Endometrium (tissue), 2 donors: ENCODE measurements around the gene SYNC.

Experiments
- FAIRE-seq: peaks from 2 replicates; lab custom pipeline; 2012; peaks lifted over from hg19 to GRCh38; lab: Jason Lieb, UNC
- donor health status: control.
- donor health status: control.

The SYNC gene

DNA sequence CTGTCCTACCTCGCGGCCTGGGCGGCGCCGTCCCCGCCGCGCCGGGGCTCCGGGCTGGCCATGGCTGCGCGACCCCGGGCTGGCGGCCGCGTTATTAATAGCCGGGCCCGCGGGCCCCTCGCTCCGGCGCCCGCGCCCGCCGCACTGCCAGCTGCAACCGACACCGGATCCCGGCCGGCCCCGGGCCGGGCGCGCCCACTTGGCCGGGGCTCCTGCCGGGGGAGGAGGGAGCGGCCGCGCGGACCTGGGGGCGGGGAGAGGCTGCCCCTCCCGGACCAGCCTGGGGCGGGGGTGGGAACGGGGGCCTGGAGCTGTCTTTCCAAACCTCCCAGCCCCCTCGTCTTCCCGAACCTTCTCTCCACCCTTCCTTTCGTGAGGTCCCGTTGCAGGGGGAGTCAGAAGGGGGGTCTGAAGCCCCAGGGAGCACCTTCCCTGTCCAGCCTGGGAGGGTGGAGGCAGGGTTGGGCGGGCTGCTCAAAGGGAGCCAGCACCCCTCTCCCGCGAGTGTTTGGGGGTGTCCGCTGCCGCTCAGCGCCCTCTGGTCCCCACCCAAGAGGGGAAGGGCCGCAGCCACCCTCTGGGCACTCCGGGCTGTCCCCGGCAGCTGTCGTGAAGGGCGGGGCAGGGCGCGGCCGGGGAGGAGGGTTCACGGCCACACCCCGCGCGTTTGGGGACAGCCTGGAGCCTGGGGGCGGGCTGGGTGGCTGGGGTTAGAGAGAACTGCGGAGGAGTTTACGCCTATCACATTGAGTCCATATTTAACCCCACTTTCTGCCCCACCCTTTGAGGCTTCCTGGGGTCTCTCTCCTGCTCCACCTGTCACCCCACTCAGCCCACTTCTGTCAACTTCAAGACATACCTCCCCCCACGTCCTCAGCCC lies at the start of gene SYNC:
Gene SYNC (minus strand): TSS at position 172 of the 880 bp plus-strand sequence. CDS start 110 bp downstream, at position 62.
- FAIRE-seq, result no peak

DNA sequence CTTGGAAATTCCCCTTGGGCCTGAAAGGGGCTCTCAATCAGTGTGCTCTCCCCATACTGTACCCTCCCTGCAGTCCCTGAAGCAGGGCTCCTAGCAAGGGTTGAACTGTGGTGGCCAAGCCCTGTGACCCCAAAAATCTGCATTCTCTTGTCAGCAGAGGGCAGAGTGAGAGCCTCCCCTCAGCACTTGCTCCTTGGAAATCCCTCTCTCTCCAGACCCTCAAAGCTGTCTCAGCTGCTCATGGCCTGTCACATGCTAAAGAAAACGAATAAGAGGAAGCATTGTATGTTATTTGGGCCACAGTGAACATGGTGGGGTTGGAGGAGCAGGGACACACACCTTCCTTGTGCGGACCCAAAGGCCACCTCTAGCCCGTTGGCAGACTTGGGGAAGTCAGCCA lies 47.2 kb upstream of the SYNC start:
- no peak for FAIRE-seq

DNA sequence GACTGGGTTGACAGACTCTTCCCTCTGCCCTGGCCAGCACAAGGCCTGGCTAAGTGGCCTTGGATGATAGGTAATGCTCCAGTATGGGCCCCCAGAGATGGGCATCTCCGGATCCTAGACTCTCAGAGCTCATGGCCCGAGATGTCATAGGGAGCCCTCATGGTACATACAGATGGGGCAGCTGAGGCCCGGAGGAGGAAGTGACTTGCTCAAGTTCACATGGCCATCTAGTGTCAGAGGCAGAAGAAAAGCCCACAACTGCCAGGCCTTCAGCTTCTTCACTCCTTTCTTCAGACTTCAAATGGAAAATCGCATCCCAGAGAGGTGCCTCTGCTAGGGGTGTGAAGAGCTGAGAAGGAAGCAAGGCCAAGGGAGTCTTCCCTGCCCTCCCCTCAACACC lies 46.8 kb upstream of the SYNC start:
- FAIRE-seq, result no peak

DNA sequence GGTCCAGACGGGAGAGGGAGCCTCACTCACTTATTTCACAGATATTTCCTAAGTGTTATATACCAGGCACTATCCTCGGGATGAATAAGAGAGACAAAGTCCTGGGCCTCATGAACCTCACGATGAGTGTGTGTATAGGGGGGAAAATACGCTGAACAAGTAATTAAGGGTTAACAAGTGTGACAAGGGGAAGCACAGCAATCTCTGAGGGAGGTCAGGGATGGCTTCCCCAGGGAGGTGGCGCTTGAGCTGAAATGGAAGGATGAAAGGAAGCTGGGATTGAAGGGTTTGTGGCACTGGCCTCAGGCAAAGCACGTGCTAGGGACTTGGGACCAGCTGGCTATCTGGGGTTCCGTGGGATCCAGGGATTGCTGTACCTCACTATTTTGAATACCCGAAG lies 46.4 kb upstream of the SYNC start:
- no peak for FAIRE-seq

DNA sequence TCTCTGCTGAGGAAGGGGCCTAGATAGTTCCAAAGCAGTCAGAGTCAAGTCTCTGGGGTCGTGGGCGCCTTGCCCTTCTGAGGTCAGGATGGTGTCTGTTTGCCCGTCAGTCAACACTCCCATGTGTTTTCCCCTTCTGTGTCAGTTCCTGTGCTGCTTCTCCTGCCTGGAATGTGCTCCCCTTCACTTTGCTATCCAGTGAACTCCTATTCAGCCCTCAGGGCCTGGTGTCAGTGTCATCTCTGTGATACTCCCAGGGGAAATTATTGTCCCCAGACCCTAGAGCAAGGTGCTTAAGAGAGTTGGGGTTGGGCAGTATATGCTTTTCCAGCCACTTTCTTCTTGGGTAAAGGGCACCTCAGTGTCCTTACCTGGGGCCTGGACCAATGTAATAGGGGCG lies 45.8 kb upstream of the SYNC start:
- FAIRE-seq, result no peak

DNA sequence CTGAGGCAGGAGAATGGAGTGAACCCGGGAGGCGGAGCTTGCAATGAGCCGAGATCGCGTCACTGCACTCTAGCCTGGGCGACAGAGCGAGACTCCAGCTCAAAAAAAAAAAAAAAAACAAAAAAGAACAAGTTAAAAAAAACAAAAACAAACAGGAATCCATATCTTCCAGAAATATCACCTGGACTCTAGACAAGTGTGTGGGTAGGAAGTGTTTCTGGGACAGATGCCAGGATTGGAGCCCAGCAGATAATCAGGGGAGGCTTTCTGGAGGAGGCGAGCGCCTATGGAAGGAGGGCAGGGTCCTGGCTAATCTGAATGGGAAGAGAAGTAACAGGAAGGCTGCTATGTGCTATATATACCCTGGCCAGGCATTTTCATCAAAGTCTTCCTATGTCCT lies 43.6 kb upstream of the SYNC start:
- FAIRE-seq, result no peak

DNA sequence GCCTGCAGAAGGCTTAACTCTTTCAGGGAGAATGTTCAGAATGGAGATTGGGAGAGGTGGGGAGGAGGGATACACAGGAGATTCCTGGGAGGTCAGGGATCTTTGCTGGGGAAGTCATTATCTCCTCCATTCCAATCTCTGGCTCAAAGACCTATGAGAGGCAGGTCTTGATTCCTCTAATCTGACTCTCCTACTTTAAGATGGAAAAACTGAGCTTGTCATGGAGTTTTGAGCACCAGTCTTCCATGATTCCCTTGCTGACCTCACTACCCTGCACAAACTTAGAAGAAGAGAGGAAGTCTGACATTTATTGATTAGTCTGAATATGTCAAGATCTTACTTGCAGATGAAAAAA lies 41.5 kb upstream of the SYNC start:
- no peak for FAIRE-seq

DNA sequence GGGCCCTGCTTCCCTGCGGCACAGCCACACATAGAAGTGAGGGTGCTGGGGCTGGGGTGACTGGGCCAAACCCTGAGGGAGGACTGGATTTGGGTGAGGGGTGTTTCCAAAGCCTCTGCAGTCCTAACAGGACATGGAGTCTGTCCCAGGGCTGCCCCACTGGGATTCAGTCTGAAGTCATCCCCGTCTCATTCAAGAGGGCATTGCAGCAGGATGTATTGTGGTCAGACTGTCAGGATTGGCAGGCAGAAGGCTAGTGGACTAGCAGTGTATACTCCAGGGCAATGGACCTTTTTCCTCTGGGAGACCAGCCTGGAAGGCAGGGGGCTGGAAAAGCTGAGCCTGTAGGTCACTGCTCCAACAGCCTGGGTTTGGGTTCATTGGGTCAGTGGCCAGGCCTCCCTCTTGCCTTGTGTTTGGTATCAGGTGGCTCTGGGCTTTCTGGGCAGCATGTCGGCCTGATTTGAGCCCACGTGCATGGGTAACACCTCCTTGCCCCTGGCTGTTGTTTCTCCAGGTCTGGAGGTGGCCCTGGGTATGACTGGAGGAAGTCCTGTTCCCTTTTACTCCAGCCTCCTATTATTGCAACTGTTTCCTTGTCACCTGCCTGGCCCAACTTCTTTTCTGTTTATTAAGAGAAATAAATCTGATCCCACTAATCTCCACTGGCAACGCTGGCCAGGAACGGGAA lies 41.0 kb upstream of the SYNC start:
- FAIRE-seq, result no peak

DNA sequence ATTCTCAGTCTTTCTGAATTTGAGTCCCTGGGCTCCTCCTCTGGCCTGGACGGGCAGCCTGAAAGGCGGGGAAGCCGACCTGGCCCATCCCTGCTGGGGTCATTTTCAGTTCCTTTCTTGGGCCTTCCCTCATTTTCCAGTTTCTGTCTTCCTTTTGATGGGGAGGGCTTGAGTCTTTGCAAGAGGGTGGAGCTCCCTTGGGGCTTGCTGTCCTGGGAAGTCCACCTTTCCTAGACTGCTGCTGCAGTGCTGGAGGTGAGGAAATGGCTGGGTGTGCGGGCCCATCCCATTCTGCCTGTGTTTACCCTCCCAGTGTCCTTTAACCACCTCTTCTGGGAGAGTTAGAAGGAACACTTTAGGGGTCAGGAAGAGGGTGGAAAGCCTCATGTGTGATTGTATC lies 40.4 kb upstream of the SYNC start:
- no peak for FAIRE-seq

DNA sequence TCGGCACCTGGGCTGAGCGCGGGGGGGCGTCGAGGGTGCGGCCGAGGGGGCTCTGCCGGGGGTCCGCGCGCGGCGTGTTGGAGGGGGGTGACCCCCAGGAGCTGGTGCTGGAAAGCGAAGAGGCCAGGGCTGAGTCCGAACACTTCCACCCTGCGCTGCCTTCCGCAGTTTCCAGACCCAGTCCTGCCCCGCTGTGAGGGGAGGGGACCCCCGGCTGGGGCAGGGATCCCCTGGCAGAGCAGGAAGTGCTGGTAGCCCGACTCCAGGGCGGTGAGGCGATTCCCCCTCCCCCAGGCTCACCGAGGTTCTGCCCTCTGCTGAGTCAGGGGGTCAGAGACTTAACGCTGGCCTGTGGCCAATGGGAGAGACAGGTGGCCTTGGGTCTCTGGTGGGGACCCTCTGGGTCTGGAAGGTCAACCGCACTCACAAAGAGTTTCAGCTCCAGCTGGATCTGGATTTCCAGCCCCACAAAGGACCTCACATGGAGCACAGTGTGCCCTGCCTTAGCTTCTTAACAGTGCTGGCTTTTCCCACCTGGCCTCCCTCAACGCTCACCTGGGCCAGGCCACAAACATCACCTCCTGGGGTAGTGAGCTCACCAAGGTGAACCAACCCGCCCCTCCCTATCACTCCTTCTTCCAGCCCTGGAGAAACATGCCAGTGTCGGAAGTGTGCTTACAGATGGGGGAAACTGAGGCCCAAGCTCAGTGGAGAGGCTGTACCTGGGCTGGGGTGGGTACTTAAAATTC lies 39.8 kb upstream of the SYNC start:
- no peak for FAIRE-seq

DNA sequence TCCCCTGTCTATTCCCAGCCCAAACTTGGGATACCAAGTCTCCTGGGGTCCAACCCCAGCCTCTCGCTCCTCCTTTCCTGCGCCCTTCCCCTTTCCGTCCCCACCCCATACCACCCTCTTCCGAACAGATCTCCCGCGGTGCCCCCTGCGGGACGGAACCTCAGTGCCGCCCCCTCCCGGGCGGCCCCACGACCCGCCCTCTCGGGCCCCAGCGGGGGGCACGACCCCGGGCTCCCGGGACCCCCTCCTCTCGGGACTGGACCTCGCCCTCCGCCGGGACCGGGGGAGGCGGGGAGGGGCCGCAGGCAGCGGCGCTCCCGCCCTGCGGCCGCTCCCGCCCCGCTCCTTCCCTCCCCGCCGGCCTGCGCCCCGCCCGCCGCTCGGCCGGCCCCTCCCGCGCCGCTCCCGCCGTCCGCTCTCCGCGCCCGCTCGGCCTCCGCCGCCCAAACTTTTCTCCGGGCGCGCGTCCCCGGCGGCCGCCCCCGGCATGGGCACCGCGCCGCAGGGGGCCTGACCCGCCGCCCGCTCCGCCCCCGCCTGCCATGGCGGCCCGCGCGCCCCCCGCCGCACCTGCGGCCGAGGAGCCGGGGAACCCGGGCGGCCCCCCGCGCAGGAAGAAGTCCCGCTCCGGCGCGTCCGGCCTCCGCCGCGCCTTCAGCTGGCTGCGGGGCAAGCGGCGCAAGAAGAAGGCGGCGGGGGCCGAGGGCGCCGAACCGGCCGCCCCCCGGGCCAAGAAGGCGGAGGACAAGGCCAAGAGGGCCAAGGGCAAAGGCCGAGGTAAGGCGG lies 39.0 kb upstream of the SYNC start:
- FAIRE-seq, result no peak

DNA sequence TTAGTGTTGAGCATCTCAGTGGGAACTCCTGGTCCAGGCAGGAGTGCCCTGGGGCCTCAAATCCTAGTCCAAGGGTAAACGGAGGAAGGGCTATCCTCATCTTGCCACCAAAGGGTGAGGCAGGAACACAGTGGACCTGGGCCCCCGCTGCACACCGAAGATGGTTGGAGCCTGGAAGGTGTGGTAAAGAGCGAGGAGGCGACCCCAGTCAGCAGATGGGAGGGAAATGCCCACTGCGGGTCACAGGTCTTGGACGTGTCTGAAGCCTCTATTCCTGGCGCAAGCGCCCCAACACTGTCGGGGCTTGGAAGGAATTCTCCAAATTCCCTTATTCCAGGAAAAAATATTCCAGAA lies 38.5 kb upstream of the SYNC start:
- no peak for FAIRE-seq

DNA sequence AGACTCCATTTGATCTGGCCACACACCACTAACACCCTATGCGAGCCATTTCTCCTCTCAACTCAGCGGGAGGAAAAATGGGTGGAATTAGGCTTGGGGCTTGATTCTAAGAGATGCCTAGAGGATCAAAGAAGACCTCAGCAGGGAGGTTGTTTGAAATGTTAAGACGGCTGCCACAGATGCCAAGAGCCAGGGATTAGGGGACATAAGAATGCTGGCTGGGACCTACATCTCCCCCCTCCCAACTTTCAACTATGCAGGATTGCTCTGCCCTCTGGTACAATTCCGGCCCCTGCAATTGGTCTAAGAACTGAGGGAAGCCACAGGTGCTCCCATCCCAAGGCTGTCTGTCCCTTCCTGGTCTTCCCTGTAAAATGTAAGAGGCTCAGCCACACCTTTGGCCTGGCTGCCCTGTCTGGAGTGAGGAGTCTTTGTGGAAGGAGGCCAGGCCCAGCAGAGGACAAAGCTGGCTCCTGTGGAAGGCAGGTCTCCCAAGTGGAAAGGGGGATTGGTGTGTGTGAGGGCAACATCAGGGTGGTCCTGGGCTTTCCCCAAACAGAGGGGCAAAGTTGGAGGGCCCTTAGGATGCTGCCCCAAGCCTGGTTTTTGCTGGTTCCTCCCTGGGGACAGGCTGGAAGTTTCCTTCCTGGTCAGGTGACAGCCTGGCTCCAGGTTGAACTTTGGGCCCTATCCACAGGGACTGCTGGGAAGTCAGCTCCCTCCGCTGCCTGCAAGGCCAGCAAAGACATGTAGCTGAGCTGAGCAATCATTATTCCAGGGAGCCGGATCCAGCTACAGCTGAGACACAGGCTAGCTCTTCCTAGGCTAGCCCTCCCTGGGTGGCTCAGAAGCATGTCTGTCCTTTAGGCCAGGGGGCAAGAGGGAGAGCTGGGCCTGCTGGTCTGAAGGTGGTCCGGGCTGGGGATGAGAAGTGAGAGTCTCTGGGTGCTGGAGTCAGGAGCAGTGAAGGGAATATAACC lies 34.5 kb upstream of the SYNC start:
- FAIRE-seq, result no peak

DNA sequence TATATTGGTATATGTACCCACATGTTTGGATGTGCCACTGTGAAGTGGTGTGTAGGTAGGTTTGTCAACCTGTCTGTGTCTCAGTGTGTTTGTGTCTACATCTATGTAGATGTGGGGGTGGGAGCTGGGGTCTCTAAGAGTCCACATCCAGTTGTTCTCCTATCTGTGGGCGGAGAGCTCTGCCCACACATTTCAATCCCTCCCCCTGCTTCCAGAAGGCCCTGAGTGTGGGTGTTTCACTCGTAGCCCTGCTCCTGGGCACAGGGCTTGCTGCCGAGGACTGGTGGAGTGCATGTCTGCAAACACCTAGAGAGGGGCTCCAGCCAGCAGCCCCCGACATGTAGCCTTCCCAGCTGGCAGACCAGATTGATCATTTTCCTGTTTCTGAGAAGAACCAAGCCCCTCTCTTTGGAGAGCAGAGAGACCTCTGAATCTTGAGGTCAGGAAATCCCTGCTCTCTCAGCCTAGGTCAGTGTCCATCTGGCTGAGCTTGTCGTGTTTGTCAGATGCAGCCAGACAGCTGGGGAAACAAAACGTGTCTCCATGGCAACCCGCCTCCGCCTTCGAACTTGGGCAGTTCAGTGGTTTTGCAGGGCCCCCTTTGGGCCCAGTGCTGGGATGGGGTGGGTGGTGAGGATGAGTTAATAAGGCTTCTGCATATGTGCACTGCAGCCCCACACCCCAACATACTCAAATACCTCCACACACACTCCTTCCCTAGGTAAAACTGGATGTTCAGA lies 31.2 kb upstream of the SYNC start:
- no peak for FAIRE-seq

DNA sequence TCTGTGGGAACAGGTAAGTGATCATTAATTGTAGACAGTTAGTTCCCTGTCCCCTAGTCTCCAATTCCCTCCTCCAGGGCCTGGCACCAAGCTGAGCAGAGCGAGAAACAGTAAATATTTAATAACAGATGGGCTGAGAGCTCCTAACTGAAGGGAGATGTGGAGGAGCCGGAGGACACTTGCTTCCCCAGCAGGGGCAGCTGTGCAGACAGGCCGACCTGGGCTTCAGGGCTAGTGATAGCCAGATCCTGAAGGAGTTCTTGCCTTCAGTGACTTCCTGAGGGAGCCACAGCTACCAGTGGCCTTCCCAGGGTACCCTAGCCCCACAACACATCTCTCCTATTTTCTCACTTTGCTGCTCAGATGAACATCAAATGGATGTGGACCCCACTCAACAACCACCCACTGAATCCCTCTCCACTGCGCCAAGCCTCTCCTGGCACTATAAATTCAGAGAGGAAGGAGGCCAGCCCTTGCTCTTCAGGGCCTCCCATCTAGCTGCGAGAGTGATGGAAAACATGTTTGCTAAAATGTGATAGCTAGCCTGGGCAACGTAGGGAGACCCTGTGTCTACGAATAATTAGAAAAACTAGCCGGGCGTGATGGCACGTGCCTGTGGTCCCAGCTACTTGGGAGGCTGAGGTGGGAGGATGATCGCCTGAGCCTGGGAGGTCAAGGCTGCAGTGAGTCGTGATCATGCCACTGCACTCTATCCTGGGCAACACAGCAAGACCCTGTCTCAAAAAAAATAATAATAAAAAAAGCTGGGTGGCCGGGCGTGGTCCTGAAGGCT lies 26.9 kb upstream of the SYNC start:
- FAIRE-seq, result no peak

DNA sequence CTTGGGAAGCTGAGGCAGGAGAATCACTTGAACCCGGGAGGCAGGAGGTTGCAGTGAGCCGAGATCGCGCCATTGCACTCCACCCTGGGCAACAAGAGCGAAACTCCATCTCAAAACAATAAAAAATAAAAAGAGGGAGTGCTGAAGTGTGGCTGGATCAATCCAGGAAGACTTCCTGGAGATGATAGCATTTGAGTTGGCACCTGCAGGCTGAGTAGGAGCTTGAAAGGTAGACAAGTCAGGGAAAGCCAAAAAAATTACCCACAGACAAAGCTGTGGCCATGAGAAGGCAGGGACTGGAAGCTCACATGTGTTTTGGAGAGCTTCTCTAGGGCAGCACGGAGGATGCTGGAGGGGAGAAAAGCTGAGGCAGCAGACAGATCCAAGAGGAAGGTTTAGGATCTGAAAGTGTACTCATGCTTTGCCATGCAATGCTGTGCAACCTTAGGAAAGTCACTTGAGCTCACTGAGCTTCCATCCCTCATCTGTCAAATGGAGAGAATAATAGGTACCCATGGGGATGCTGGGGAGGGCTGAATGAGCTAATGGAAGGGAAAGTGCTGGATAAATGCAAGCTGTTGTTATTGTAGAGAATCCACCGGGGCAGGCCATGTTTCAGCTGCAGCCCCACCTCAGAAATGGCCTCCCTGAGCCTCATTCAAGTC lies 26.0 kb upstream of the SYNC start:
- FAIRE-seq, result no peak

DNA sequence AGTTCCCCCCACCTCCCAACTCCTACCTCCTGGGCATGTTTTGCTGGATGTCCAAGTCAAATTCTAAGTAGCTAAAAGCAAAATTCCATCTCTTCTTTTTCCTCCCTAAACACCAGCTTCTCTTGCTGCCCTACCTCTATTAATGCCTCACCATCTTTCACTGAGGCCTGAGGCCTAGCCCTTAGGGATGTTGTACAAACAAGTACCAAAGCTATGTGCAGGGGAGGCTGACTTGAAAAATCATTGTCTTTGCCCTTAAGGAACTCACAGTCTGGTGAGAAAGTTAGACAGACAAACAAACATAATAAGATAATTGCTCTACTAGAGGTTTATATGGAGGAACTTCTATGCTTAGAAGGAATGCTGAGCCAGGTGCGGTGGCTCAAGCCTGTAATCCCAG lies 25.3 kb upstream of the SYNC start:
- no peak for FAIRE-seq

DNA sequence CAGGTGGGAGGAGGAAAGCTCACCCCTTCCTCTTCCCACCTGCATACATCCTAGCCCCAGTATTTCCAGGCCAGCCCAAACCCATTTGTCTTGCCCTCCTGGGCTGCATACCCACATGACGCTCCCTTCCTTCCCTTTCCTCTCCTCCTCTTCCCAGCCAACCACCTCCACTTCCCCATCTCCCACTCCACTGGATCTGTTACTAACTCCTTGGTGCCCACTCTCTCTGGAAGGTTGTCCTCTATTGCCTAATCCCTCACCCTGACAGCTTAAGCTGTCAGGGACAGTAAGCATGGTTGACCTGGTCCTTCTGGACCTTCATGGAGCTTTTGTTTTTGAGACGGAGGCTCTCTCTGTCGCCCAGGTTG lies 23.0 kb upstream of the SYNC start:
- no peak for FAIRE-seq
